IMR-90 (cell line): ENCODE results near the gene HYAL2. TPM values are rescaled to one million over a fixed set of nuclear protein-coding genes. Genes with fewer than 3 reads are reported as not detected.
A peak's percentile ranks its signal among the peaks of the same experiment; 100 is the strongest.

Experiments
- ATAC-seq: fragments of 200-7000 bp; cut with Tn5 transposase; 2 replicates; pipeline ENCODE4 v1.9.1; 2020; ENCODE audit warnings: low read depth, mild to moderate bottlenecking, moderate library complexity
- BruUV-seq: library from RNA; stranded (reverse); fragments of 400-500 nt; replicated peaks from 2 replicates; lab custom pipeline; 2021; lab: Mats Ljungman, UMichigan
- CTCF ChIA-PET: fragments of 300-600 bp; formaldehyde crosslinking; extraction: SDS; loops from one replicate; lab custom pipeline; 2021; ENCODE audit warnings: antibody characterized with exemption; lab: Yijun Ruan, JAX
- POLR2A ChIA-PET: fragments of 300-600 bp; sonication (Branson Sonifier 250); formaldehyde crosslinking; loops from one replicate; lab custom pipeline; 2022; ENCODE audit warnings: antibody characterized with exemption; ENCODE audit not compliant: unreplicated experiment; lab: Charles Lee
- DNase-seq: peaks from one replicate; pipeline ENCODE4 v3.0.0; 2013
- H2AFZ ChIP-seq: replicated peaks from 2 replicates; pipeline ENCODE3; 2013; ENCODE audit warnings: low read length, mild to moderate bottlenecking; ENCODE audit not compliant: poor library complexity
- H2AK5ac ChIP-seq: 2 replicates; pipeline ENCODE4 v1.6.1; 2013; ENCODE audit warnings: low read depth, low read length, inconsistent platforms
- H2AK9ac ChIP-seq: replicated peaks from 2 replicates; pipeline ENCODE3; 2013; ENCODE audit warnings: mild to moderate bottlenecking, low read depth, low read length, moderate library complexity; ENCODE audit not compliant: poor library complexity
- H2BK120ac ChIP-seq: 2 replicates; pipeline ENCODE4 v1.6.1; 2013; ENCODE audit warnings: low read depth, low read length, inconsistent platforms
- H2BK15ac ChIP-seq: 3 replicates; pipeline ENCODE4 v1.6.1; 2013; ENCODE audit warnings: low read depth, low read length, inconsistent platforms
- H2BK20ac ChIP-seq: 2 replicates; pipeline ENCODE4 v1.6.1; 2013; ENCODE audit warnings: low read depth, mild to moderate bottlenecking, inconsistent platforms, low read length, moderate library complexity
- H2BK5ac ChIP-seq: 2 replicates; pipeline ENCODE4 v1.6.1; 2013; ENCODE audit warnings: mild to moderate bottlenecking, low read depth, low read length, inconsistent platforms; ENCODE audit not compliant: poor library complexity, severe bottlenecking
- H3K14ac ChIP-seq: replicated peaks from 2 replicates; pipeline ENCODE4 v1.6.1; 2013; ENCODE audit warnings: low read depth, low read length, inconsistent platforms
- H3K18ac ChIP-seq: 2 replicates; pipeline ENCODE4 v1.6.1; 2013; ENCODE audit warnings: low read depth, low read length, control low read depth
- H3K23ac ChIP-seq: 2 replicates; pipeline ENCODE4 v1.6.1; 2013; ENCODE audit warnings: low read depth, low read length, inconsistent platforms
- H3K27ac ChIP-seq: 2 replicates; pipeline ENCODE4 v1.5.1; 2013; ENCODE audit warnings: mild to moderate bottlenecking, control low read depth, low read length; ENCODE audit not compliant: insufficient read depth
- H3K27me3 ChIP-seq: 2 replicates; pipeline ENCODE4 v1.6.1; 2013; ENCODE audit warnings: low read length; ENCODE audit not compliant: control insufficient read depth, insufficient read depth
- H3K36me3 ChIP-seq: 2 replicates; pipeline ENCODE4 v1.6.1; 2013; ENCODE audit warnings: low read length, mixed read lengths; ENCODE audit not compliant: control insufficient read depth, insufficient read depth
- H3K4ac ChIP-seq: 2 replicates; pipeline ENCODE4 v1.6.1; 2013; ENCODE audit warnings: low read depth, low read length, inconsistent platforms
- H3K4me1 ChIP-seq: 2 replicates; pipeline ENCODE4 v1.6.1; 2013; ENCODE audit warnings: low read length, mixed read lengths; ENCODE audit not compliant: control insufficient read depth, insufficient read depth
- H3K4me2 ChIP-seq: 2 replicates; pipeline ENCODE4 v1.6.1; 2013; ENCODE audit warnings: low read depth, mild to moderate bottlenecking, control low read depth, low read length, moderate library complexity
- H3K4me3 ChIP-seq: 2 replicates; pipeline ENCODE4 v1.5.1; 2013; ENCODE audit warnings: low read depth, mild to moderate bottlenecking, control low read depth, low read length, moderate library complexity; ENCODE audit not compliant: insufficient read depth
- H3K56ac ChIP-seq: 2 replicates; pipeline ENCODE4 v1.6.1; 2013; ENCODE audit warnings: low read length, inconsistent platforms; ENCODE audit not compliant: insufficient read depth; ENCODE audit errors: extremely low read depth
- H3K79me1 ChIP-seq, 2 experiments: 2 replicates each; pipeline ENCODE4 v1.6.1; 2013; ENCODE audit warnings: low read length in 2 of 2, inconsistent platforms in 1 of 2, low read depth in 1 of 2
- H3K9ac ChIP-seq: 2 replicates; pipeline ENCODE4 v1.6.1; 2013; ENCODE audit warnings: low read depth, low read length, control low read depth
- H3K9me1 ChIP-seq: 2 replicates; pipeline ENCODE4 v1.6.1; 2013; ENCODE audit warnings: low read length, inconsistent platforms; ENCODE audit not compliant: insufficient read depth
- H3K9me3 ChIP-seq: 2 replicates; pipeline ENCODE4 v1.6.1; 2013; ENCODE audit warnings: low read length; ENCODE audit not compliant: control insufficient read depth, insufficient read depth
- H4K20me1 ChIP-seq: 2 replicates; pipeline ENCODE4 v1.6.1; 2013; ENCODE audit warnings: low read length, inconsistent platforms; ENCODE audit not compliant: insufficient read depth
- H4K5ac ChIP-seq: 2 replicates; pipeline ENCODE4 v1.6.1; 2013; ENCODE audit warnings: mild to moderate bottlenecking, low read depth, low read length, control low read depth
- H4K8ac ChIP-seq, 2 experiments: 2 replicates each; pipeline ENCODE4 v1.6.1; 2013; ENCODE audit warnings: low read depth in 2 of 2, low read length in 2 of 2, control low read depth in 1 of 2, inconsistent platforms in 1 of 2
- H4K91ac ChIP-seq: 2 replicates; pipeline ENCODE4 v1.6.1; 2013; ENCODE audit warnings: low read depth, low read length, inconsistent platforms; ENCODE audit not compliant: insufficient read depth
- CEBPB ChIP-seq: IDR thresholded peaks from 2 replicates; pipeline ENCODE4 v1.6.1; 2012; ENCODE audit warnings: low read depth, low read length, improper control_type of control experiment
- CHD1 ChIP-seq: IDR thresholded peaks from 2 replicates; pipeline ENCODE4 v1.6.1; 2012; ENCODE audit warnings: low read depth, low read length, improper control_type of control experiment
- CTCF ChIP-seq: conservative IDR thresholded peaks from 2 replicates; pipeline ENCODE4 v1.5.1; 2012; ENCODE audit warnings: mild to moderate bottlenecking, low read depth, low read length, improper control_type of control experiment
- ELK1 ChIP-seq: fragments of 150-350 bp; IDR thresholded peaks from 2 replicates; pipeline ENCODE4 v1.6.1; 2016; ENCODE audit warnings: low read depth, mild to moderate bottlenecking, low read length, moderate library complexity, borderline replicate concordance
- FOS ChIP-seq: fragments of 150-350 bp; IDR thresholded peaks from 2 replicates; pipeline ENCODE4 v1.6.1; 2016; ENCODE audit warnings: low read depth, low read length
- MAFK ChIP-seq: IDR thresholded peaks from 2 replicates; pipeline ENCODE4 v1.6.1; 2012; ENCODE audit warnings: low read depth, low read length, improper control_type of control experiment
- MXI1 ChIP-seq: IDR thresholded peaks from 2 replicates; pipeline ENCODE4 v1.6.1; 2012; ENCODE audit warnings: low read depth, mild to moderate bottlenecking, low read length, moderate library complexity, borderline replicate concordance
- NFE2L2 ChIP-seq: fragments of 150-350 bp; IDR thresholded peaks from 2 replicates; pipeline ENCODE4 v1.6.1; 2016; ENCODE audit warnings: low read depth, mild to moderate bottlenecking, low read length
- POLR2A ChIP-seq: IDR thresholded peaks from 2 replicates; pipeline ENCODE4 v1.6.1; 2012; ENCODE audit warnings: mild to moderate bottlenecking, low read depth, low read length
- RAD21 ChIP-seq: IDR thresholded peaks from 2 replicates; pipeline ENCODE4 v1.6.1; 2012; ENCODE audit warnings: low read length, improper control_type of control experiment
- RCOR1 ChIP-seq: IDR thresholded peaks from 2 replicates; pipeline ENCODE4 v1.6.1; 2012; ENCODE audit warnings: mild to moderate bottlenecking, low read length, improper control_type of control experiment; ENCODE audit not compliant: insufficient replicate concordance
- RFX5 ChIP-seq: IDR thresholded peaks from 2 replicates; pipeline ENCODE4 v1.8.0; 2012; ENCODE audit warnings: low read depth, mild to moderate bottlenecking, low read length, moderate library complexity
- SMC3 ChIP-seq: fragments of 150-350 bp; IDR thresholded peaks from 2 replicates; pipeline ENCODE4 v1.6.1; 2016; ENCODE audit warnings: low read depth, mild to moderate bottlenecking, antibody characterized with exemption, low read length, moderate library complexity
- USF2 ChIP-seq: fragments of 150-350 bp; IDR thresholded peaks from 2 replicates; pipeline ENCODE4 v1.6.1; 2017; ENCODE audit warnings: mild to moderate bottlenecking, antibody characterized with exemption, low read length, low read depth
- WGBS, 2 experiments: methylation state at CpG; one replicate each; pipeline versions ENCODE4 v1.1.5 to v1.1.7; 2013; ENCODE audit warnings: missing lambda C conversion rate in 2 of 2; ENCODE audit not compliant: insufficient read length in 1 of 2; ENCODE audit errors: extremely low coverage in 2 of 2; 5-methylcytosine and 5-hydroxymethylcytosine counted together
- dilution Hi-C: fragments of 300-500 bp; cut with HindIII; formaldehyde crosslinking; loops from one replicate; pipeline ENCODE4 v1.14.3; 2018; ENCODE audit warnings: low sequenced_read_pairs; ENCODE audit not compliant: unreplicated experiment
- in situ Hi-C: fragments of 300-500 bp; cut with MboI; formaldehyde crosslinking; loops from 3 replicates; pipeline ENCODE4 v1.14.3; 2019; ENCODE audit warnings: low sequenced_read_pairs, inconsistent platforms, mixed read lengths
- intact Hi-C: fragments of 100-400 bp; cut with micrococcal nuclease; formaldehyde crosslinking; loops from 2 replicates; pipeline ENCODE4 v1.10.0; 2022
- polyA plus RNA-seq, 3 experiments: library from polyadenylated mRNA; depleted of rRNA; stranded (reverse); fragments of >200 nt; gene quantifications; 2 replicates each; pipeline ENCODE4 v1.2.3, GENCODE V29; 2012; ENCODE audit warnings: low replicate concordance in 1 of 3
- total RNA-seq: library from RNA; depleted of rRNA; stranded (reverse); fragments of >200 nt; gene quantifications from 2 replicates; pipeline ENCODE4 v1.2.3, GENCODE V29; 2012

HYAL2 gene
- total and polyA plus RNA-seq, 2 of the 4 experiments (the other 2 are of a cell fraction): 56.8 to 104 TPM

DNA sequence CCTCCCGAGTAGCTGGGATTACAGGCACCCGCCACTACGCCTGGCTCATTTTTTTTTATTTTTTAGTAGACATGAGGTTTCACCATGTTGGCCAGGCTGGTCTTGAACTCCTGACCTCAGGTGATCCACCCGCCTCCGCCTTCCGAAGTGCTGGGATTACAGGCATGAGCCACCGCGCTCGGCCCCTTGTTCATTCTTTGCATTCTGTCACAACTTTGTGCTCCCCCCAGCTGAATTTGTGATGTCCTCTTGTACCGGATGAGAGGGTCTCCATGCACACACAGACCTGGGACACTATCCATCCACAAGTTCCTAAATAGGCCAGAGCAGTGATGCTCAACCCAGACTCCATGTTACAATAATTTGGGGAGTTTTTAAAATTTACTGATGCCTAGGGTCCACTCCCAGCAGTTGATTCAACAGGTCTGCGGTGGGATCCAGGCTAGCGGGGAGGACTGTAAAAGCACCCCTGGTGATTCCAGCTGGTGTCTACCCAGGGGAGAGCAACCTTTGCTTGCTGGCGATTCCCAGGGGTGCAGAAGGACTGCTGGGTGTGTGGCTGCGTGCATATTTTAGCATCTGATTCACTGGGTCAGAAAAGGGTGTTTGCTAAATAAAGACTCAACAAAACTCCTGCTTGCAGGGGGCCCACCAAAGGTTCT, 17.1 kb upstream of the HYAL2 start:
- H2BK15ac ChIP-seq: peak overlapping the region; percentile 58; the same call in 1 of the 3 replicates
- no peaks in the 10 kb centered on the region for H3K9me3 ChIP-seq
- H3K56ac ChIP-seq: peak overlapping the region; percentile 4; the same call in 1 of the 2 replicates
- H3K9me1 ChIP-seq: peaks cover 17% of the 10 kb centered on the region
- H2AK9ac ChIP-seq: peak overlapping the region; percentile 12
- peaks cover 15 to 43% of the 10 kb centered on the region in 2 experiments; a peak in 3 of 4 replicates for H3K79me1 ChIP-seq
- H3K27me3 ChIP-seq: no peaks in the 10 kb centered on the region
- peak overlapping the region; percentile 69; the same call in 1 of the 2 replicates for H3K9ac ChIP-seq
- H2BK5ac ChIP-seq: peak overlapping the region; percentile 82
- H3K36me3 ChIP-seq: no peaks in the 10 kb centered on the region; the same call in 1 of the 2 replicates
- peaks cover 24% of the 10 kb centered on the region for H3K4me1 ChIP-seq
- WGBS, 2 experiments: 97% methylated on average over 5 of the region's 14 CpGs; no CpG with 5 or more reads in 1 of the 2 experiments
- in situ Hi-C loops (loop anchor here (25.0 kb wide), 3 partner anchors 1048 to 1823 kb away; partner anchors contain the start of genes ABHD14B, GPR62, MANF and PCBP4), intact Hi-C loops (no loop called here), dilution Hi-C loops (no loop called here)
- no peak overlapping the region for H3K18ac ChIP-seq
- H2BK20ac ChIP-seq: peak overlapping the region; percentile 21; the same call in 1 of the 2 replicates
- H4K91ac ChIP-seq: peak overlapping the region; percentile 73
- peak overlapping the region; percentile 39 for H3K4ac ChIP-seq
- ATAC-seq (no peak), DNase-seq (peak; percentile 45)
- peak overlapping the region; percentile 24; the same call in 1 of the 2 replicates for H2AK5ac ChIP-seq
- H3K4me3 ChIP-seq: peak overlapping the region; percentile 43; the same call in 1 of the 2 replicates
- H3K14ac ChIP-seq: peak overlapping the region; percentile 65
- BruUV-seq: no TSS peak
- H2AFZ ChIP-seq: peak overlapping the region; percentile 94
- peak overlapping the region; percentile 34 for H3K23ac ChIP-seq
- no peak overlapping the region for H3K27ac ChIP-seq
- CTCF ChIA-PET: no interaction called here
- H2BK120ac ChIP-seq: peak overlapping the region; percentile 58
- no peak overlapping the region for H4K5ac ChIP-seq
- H4K20me1 ChIP-seq: peaks cover 22% of the 10 kb centered on the region
- POLR2A ChIA-PET: no interaction called here
- peak overlapping the region; percentile 59 to 97 for H4K8ac ChIP-seq
- peak overlapping the region; percentile 79 for H3K4me2 ChIP-seq
- TF ChIP-seq MAFK (no peak), MXI1 (no peak), ELK1 (no peak), RCOR1 (no peak), USF2 (no peak), CHD1 (no peak), POLR2A (no peak), CEBPB (no peak), RFX5 (no peak), NFE2L2 (no peak), CTCF (no peak), RAD21 (no peak), FOS (no peak), SMC3 (no peak)
